ENCODE measurements around the gene DGKG. TPM values are rescaled to one million over a fixed set of nuclear protein-coding genes. Genes with fewer than 3 reads are reported as not detected.

Gene DGKG
- total and polyA plus RNA-seq, 9 of the 15 experiments (the other 6 are each of a cell fraction or from before 2014, with no cell fraction given), result 0.01 to 0.36 (median 0.15) TPM

DNA sequence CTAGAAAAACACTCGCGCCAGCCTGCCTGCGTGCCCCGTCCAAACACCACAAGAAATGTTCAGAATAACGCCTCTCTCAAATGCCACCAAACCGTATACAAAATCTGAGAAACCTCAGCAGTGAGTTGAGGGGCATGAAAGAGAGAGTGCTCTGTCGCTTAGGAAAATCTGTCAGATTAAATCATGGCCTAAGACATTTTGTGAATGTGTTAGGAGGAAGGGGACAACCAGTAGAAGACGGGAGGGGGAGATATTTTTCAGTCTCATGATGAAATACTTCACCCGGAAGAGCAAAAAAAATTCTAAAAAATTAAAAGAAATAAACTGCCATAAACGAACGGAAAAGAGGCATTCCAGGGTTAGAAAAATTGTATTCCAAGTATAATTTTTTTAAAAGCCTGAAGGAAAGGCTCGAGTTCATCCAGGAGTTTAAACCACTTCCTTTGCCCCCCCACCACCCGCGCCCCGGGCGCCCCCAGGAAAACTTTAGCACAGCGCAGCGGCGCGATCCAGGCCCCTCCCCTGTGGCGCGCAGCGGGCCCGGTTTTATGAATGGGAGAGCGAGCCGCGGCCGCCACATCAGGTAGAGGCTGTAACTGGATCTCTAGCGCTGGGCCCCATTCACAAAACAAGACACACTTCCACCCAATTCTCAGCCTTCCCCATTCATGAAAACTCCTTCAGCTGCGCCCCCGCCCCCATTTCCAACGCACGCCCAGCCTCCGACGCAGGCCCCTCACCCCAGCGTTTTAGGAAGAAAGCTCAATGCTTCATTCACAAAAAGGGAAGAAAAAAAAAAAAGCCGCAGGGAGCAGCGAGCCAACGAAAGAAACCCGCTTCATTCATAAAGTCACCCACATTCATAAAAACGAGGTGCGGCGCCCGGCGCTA lies 254.6 kb downstream of the DGKG start (continued):
- TF ChIP-seq HNRNPLL (IDR thresholded peaks at IDR 0.05; ENCODE audit: low read depth, low read length, poor library complexity, severe bottlenecking) (peak; percentile 61), HDAC3 (IDR thresholded peaks at IDR 0.05; ENCODE audit: borderline replicate concordance, partially characterized antibody) (no peak), ZNF217 (CRISPR knock-in tag; IDR thresholded peaks at IDR 0.05) (no peak), YBX1 (IDR thresholded peaks at IDR 0.05) (no peak), XRCC3 (IDR thresholded peaks at IDR 0.05) (no peak), PHTF2 (CRISPR knock-in tag; IDR thresholded peaks at IDR 0.05) (no peak), LCOR (CRISPR knock-in tag; IDR thresholded peaks at IDR 0.05) (no peak), NUFIP1 (IDR thresholded peaks at IDR 0.05; ENCODE audit: partially characterized antibody) (no peak), PTTG1 (tag; IDR thresholded peaks at IDR 0.05; ENCODE audit: low read depth) (no peak), ZEB2 (IDR thresholded peaks at IDR 0.05) (no peak), NBN (IDR thresholded peaks at IDR 0.05; ENCODE audit: low read depth) (no peak), BRCA1 (IDR thresholded peaks at IDR 0.05) (no peak), BRCA1 (CRISPR knock-in tag; IDR thresholded peaks at IDR 0.05) (no peak), TBP (optimal IDR thresholded peaks at IDR 0.05; ENCODE audit: low read depth, low read length) (peak; percentile 13), ZNF444 (CRISPR knock-in tag; IDR thresholded peaks at IDR 0.05) (no peak), ARID1B (IDR thresholded peaks at IDR 0.05) (no peak), SRF (CRISPR knock-in tag; IDR thresholded peaks at IDR 0.05) (no peak), BRF1 (IDR thresholded peaks at IDR 0.05; ENCODE audit: borderline replicate concordance, extremely low read depth, insufficient read length) (no peak), ETV6 (IDR thresholded peaks at IDR 0.05; ENCODE audit: borderline replicate concordance in 1 of 2, low read depth in 2 of 2, low read length in 1 of 2) (no peak), ETV6 (CRISPR knock-in tag; IDR thresholded peaks at IDR 0.05; ENCODE audit: borderline replicate concordance) (no peak), MTA2 (IDR thresholded peaks at IDR 0.05; ENCODE audit: low read depth) (no peak), ZKSCAN1 (IDR thresholded peaks at IDR 0.05; ENCODE audit: low read depth, low read length) (no peak), FUS (optimal IDR thresholded peaks at IDR 0.05; ENCODE audit: low read depth, low read length) (no peak), ZNF311 (CRISPR knock-in tag; IDR thresholded peaks at IDR 0.05) (no peak)
- TF ChIP-seq, protein P1, sequence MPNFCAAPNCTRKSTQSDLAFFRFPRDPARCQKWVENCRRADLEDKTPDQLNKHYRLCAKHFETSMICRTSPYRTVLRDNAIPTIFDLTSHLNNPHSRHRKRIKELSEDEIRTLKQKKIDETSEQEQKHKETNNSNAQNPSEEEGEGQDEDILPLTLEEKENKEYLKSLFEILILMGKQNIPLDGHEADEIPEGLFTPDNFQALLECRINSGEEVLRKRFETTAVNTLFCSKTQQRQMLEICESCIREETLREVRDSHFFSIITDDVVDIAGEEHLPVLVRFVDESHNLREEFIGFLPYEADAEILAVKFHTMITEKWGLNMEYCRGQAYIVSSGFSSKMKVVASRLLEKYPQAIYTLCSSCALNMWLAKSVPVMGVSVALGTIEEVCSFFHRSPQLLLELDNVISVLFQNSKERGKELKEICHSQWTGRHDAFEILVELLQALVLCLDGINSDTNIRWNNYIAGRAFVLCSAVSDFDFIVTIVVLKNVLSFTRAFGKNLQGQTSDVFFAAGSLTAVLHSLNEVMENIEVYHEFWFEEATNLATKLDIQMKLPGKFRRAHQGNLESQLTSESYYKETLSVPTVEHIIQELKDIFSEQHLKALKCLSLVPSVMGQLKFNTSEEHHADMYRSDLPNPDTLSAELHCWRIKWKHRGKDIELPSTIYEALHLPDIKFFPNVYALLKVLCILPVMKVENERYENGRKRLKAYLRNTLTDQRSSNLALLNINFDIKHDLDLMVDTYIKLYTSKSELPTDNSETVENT (CRISPR knock-in tag; IDR thresholded peaks at IDR 0.05), result no peak
- TF ChIP-seq, protein P2, sequence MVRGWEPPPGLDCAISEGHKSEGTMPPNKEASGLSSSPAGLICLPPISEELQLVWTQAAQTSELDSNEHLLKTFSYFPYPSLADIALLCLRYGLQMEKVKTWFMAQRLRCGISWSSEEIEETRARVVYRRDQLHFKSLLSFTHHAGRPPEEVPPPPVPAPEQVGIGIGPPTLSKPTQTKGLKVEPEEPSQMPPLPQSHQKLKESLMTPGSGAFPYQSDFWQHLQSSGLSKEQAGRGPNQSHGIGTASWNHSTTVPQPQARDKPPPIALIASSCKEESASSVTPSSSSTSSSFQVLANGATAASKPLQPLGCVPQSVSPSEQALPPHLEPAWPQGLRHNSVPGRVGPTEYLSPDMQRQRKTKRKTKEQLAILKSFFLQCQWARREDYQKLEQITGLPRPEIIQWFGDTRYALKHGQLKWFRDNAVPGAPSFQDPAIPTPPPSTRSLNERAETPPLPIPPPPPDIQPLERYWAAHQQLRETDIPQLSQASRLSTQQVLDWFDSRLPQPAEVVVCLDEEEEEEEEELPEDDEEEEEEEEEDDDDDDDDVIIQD (CRISPR knock-in tag; IDR thresholded peaks at IDR 0.05), result no peak
